Heart left ventricle (tissue), 13 donors: ENCODE data around the gene MT1HL1.

Experiments used
- POLR2A ChIP-seq, 2 donors: fragments of 450-650 bp; IDR thresholded peaks; one replicate each; pipeline ENCODE4 v1.6.1; 2017; ENCODE audit warnings: antibody characterized with exemption in 2 of 2, mild to moderate bottlenecking in 2 of 2, moderate library complexity in 2 of 2
- TF ChIP-seq, protein P1 (sequence below), 12 donors: fragments of 200-600 bp; sonication (generic) in 4 of 12; IDR thresholded peaks; one replicate each; pipeline versions ENCODE4 v1.5.0 to v1.8.0; 2018 to 2022; ENCODE audit warnings: antibody characterized with exemption in 12 of 12, mild to moderate bottlenecking in 5 of 12
- donor health status: ischemic (EF 13 %, LVEDD 7.1; RV severe dilation, severe dysfunction).
- donor health status: DM: no; HTN: yes; CAD: no.
- donor health status: DM: no; HTN: no; CAD: no.
- donor health status: ischemic (EF 25% LVEDD 6.9; RV normal size, moderate dysfunction).
- donor health status: ischemic (EF 25% LVEDD 5.7; RV mildly dilated, moderate dysfunction).
- donor health status: ischemic (EF 35%, LVEDD 5.7; RV mildly dilated, moderate dysfunction).
- donor health status: nonischemic (EF 11% LVEDD 7.7; RV severe dilation, severe dysfunction).
- donor health status: DM: yes; HTN: yes; CAD: no.
- donor health status: PGD.
- donor health status: ischemic (EF 29% LVEDD 5.4; RV normal size, mild dysfunction).
- donor health status: nonischemic (EF 23%, LVEDD 6.1; RV moderate dilation, normal function).

DNA sequence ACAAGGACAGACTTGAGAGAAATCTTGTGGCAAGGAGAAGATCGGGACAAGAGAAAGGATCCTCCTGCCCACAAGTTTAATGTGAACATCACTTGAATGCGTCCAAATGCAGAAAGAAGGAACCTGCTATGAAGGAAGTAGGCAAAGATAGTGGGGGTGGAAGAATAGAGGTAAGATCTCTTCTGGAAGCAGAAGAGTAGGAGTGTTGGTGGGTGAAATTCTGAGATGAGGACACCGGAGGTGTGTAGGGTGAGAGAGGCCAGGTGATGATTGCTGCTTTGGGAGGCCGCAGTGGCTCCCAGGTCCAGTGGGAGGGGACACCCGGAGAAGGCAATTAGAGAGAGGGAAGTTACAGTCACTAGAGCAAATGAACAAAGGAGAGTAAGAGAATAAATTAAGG is 44.6 kb upstream of the MT1HL1 start:
- no peak for TF ChIP-seq POLR2A (IDR thresholded peaks at IDR 0.05)
- TF ChIP-seq, protein P1, sequence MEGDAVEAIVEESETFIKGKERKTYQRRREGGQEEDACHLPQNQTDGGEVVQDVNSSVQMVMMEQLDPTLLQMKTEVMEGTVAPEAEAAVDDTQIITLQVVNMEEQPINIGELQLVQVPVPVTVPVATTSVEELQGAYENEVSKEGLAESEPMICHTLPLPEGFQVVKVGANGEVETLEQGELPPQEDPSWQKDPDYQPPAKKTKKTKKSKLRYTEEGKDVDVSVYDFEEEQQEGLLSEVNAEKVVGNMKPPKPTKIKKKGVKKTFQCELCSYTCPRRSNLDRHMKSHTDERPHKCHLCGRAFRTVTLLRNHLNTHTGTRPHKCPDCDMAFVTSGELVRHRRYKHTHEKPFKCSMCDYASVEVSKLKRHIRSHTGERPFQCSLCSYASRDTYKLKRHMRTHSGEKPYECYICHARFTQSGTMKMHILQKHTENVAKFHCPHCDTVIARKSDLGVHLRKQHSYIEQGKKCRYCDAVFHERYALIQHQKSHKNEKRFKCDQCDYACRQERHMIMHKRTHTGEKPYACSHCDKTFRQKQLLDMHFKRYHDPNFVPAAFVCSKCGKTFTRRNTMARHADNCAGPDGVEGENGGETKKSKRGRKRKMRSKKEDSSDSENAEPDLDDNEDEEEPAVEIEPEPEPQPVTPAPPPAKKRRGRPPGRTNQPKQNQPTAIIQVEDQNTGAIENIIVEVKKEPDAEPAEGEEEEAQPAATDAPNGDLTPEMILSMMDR (IDR thresholded peaks at IDR 0.05), result no peak
